A673 (cell line): ENCODE results near the gene CCR2. TPM values are rescaled to one million over a fixed set of nuclear protein-coding genes. Genes with fewer than 3 reads are reported as not detected.

ENCODE experiments used
- BruUV-seq: library from RNA; stranded (reverse); fragments of 400-500 nt; replicated peaks from 2 replicates; lab custom pipeline; 2021; lab: Mats Ljungman, UMichigan
- CTCF ChIA-PET: fragments of 300-600 bp; sonication (Branson Sonifier 250); formaldehyde crosslinking; loops from one replicate; lab custom pipeline; 2022; ENCODE audit warnings: antibody characterized with exemption; lab: Charles Lee
- POLR2A ChIA-PET: fragments of 300-600 bp; sonication (Branson Sonifier 250); formaldehyde crosslinking; loops from one replicate; lab custom pipeline; 2022; ENCODE audit warnings: antibody characterized with exemption; ENCODE audit not compliant: low non-redundant PET; lab: Charles Lee
- DNase-seq: peaks from one replicate; pipeline ENCODE4 v3.0.0-alpha.2; 2015; ENCODE audit warnings: low spot score
- H3K27ac ChIP-seq: fragments of 200-600 bp; sonication (generic); 2 replicates; pipeline ENCODE4 v1.5.1; 2016; ENCODE audit warnings: mixed run types, low read depth, mild to moderate bottlenecking, mixed read lengths, antibody characterized with exemption, low read length; ENCODE audit not compliant: poor library complexity, severe bottlenecking
- H3K27me3 ChIP-seq: fragments of 200-600 bp; sonication (generic); replicated peaks from 2 replicates; pipeline ENCODE4 v1.6.1; 2017; ENCODE audit warnings: mixed run types, low read depth, mild to moderate bottlenecking, mixed read lengths, antibody characterized with exemption, low read length; ENCODE audit not compliant: insufficient read depth, poor library complexity
- H3K36me3 ChIP-seq: fragments of 200-600 bp; sonication (generic); 2 replicates; pipeline ENCODE4 v1.6.1; 2016; ENCODE audit warnings: mixed run types, mild to moderate bottlenecking, mixed read lengths, antibody characterized with exemption, low read length; ENCODE audit not compliant: insufficient read depth, poor library complexity, severe bottlenecking
- H3K4me1 ChIP-seq: fragments of 200-600 bp; sonication (generic); 2 replicates; pipeline ENCODE4 v1.6.1; 2017; ENCODE audit warnings: mixed run types, mild to moderate bottlenecking, mixed read lengths, antibody characterized with exemption, low read length; ENCODE audit not compliant: insufficient read depth, poor library complexity, severe bottlenecking
- H3K4me3 ChIP-seq: fragments of 200-600 bp; sonication (generic); 2 replicates; pipeline ENCODE4 v1.5.1; 2016; ENCODE audit warnings: low read depth, mixed run types, mild to moderate bottlenecking, mixed read lengths, low read length; ENCODE audit not compliant: poor library complexity, severe bottlenecking
- H3K9me3 ChIP-seq: fragments of 200-600 bp; sonication (generic); 2 replicates; pipeline ENCODE4 v1.6.1; 2016; ENCODE audit warnings: mixed run types, low read depth, mild to moderate bottlenecking, mixed read lengths, antibody characterized with exemption, low read length; ENCODE audit not compliant: poor library complexity, severe bottlenecking
- EZH2 ChIP-seq: fragments of 200-600 bp; sonication (generic); IDR thresholded peaks from 2 replicates; pipeline ENCODE4 v1.6.1; 2017; ENCODE audit warnings: borderline replicate concordance, low read depth, mild to moderate bottlenecking, mixed read lengths, antibody characterized with exemption, low read length; ENCODE audit not compliant: poor library complexity, severe bottlenecking
- intact Hi-C: fragments of 100-400 bp; cut with micrococcal nuclease; formaldehyde crosslinking; loops from one replicate; pipeline ENCODE4 v1.10.0; 2022; ENCODE audit not compliant: unreplicated experiment
- total RNA-seq: library from RNA; stranded (reverse); gene quantifications from 2 replicates; pipeline ENCODE4 v1.2.3, GENCODE V29; 2021
- TF ChIP-seq, protein P1 (sequence below): fragments of 300-800, 200-600 bp; sonication (generic); conservative IDR thresholded peaks from 2 replicates; pipeline ENCODE4 v1.5.1; 2017; ENCODE audit warnings: low read depth, mild to moderate bottlenecking, antibody characterized with exemption, low read length, moderate library complexity, mixed read lengths

Gene CCR2
- total RNA-seq, 1 experiment from 2014 or later: not detected

DNA sequence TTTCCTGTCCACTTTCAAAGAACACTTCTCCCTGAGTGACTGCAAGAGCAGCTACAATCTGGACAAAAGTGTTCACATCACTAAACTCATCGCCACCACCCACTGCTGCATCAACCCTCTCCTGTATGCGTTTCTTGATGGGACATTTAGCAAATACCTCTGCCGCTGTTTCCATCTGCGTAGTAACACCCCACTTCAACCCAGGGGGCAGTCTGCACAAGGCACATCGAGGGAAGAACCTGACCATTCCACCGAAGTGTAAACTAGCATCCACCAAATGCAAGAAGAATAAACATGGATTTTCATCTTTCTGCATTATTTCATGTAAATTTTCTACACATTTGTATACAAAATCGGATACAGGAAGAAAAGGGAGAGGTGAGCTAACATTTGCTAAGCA lies 54.9 kb downstream of the CCR2 start:
- no peaks in the 10 kb centered on the region for H3K27me3 ChIP-seq
- no peak overlapping the region for H3K27ac ChIP-seq
- H3K4me1 ChIP-seq: no peaks in the 10 kb centered on the region
- DNase-seq: no peak
- intact Hi-C loops: no loop called here
- H3K4me3 ChIP-seq: no peak overlapping the region
- TF ChIP-seq, protein P1, sequence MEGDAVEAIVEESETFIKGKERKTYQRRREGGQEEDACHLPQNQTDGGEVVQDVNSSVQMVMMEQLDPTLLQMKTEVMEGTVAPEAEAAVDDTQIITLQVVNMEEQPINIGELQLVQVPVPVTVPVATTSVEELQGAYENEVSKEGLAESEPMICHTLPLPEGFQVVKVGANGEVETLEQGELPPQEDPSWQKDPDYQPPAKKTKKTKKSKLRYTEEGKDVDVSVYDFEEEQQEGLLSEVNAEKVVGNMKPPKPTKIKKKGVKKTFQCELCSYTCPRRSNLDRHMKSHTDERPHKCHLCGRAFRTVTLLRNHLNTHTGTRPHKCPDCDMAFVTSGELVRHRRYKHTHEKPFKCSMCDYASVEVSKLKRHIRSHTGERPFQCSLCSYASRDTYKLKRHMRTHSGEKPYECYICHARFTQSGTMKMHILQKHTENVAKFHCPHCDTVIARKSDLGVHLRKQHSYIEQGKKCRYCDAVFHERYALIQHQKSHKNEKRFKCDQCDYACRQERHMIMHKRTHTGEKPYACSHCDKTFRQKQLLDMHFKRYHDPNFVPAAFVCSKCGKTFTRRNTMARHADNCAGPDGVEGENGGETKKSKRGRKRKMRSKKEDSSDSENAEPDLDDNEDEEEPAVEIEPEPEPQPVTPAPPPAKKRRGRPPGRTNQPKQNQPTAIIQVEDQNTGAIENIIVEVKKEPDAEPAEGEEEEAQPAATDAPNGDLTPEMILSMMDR: no peak
- TF ChIP-seq EZH2: no peak
- no TSS peak for BruUV-seq
- CTCF ChIA-PET: no interaction called here
- no peaks in the 10 kb centered on the region for H3K9me3 ChIP-seq
- POLR2A ChIA-PET: no interaction called here
- H3K36me3 ChIP-seq: no peaks in the 10 kb centered on the region

- Histone ChIP-seq H3K27me3 (no peaks in the 10 kb centered on the region), H3K27ac (no peak overlapping the region), H3K9me3 (no peaks in the 10 kb centered on the region), H3K4me3 (no peak overlapping the region), H3K4me1 (no peaks in the 10 kb centered on the region), H3K36me3 (no peaks in the 10 kb centered on the region)
- DNase-seq: no peak
- TF ChIP-seq, protein P1: no peak
- TF ChIP-seq EZH2: no peak
- BruUV-seq: no TSS peak
- POLR2A ChIA-PET: no interaction called here
- CTCF ChIA-PET: no interaction called here
- intact Hi-C loops: no loop called here
These were observed 56.0 kb downstream of the CCR2 start for GRCh38 chr3:46409739-46410489.

Other genes with a start within 250 kb of the CCR2 start
- gene CCR1, start 145.8 kb upstream of the CCR2 start, total RNA-seq: not detected in 2 replicates
- gene CCR3, start 111.7 kb upstream of the CCR2 start, total RNA-seq: not detected in 2 replicates
- gene CCR5, start 16.8 kb downstream of the CCR2 start, total RNA-seq: not detected in 2 replicates
- gene CCRL2, start 53.1 kb downstream of the CCR2 start, total RNA-seq: not detected in 2 replicates
- not detected in 2 replicates for gene LTF, start 110.8 kb downstream of the CCR2 start, total RNA-seq
- not detected in 2 replicates for gene RTP3, start 143.9 kb downstream of the CCR2 start, total RNA-seq
- gene LRRC2, start 212.2 kb downstream of the CCR2 start, total RNA-seq: 0.24 and 0.28 TPM in 2 replicates